Neural cell (in vitro differentiated cells): Measurements from ENCODE around the gene TIMM9. TPM values are rescaled to one million over a fixed set of nuclear protein-coding genes. Genes with fewer than 3 reads are reported as not detected.

Experiments
- H2AFZ ChIP-seq: fragments of 200-600, 300-800 bp; sonication (generic), shearing (Covaris generic); 2 replicates; pipeline ENCODE4 v1.6.0; 2014; ENCODE audit warnings: low read depth, mild to moderate bottlenecking, antibody characterized with exemption, low read length, moderate library complexity
- H3F3A ChIP-seq: fragments of 200-600 bp; shearing (Covaris generic); 2 replicates; pipeline ENCODE4 v1.6.1; 2016; ENCODE audit warnings: mild to moderate bottlenecking, moderate library complexity, mixed read lengths, antibody characterized with exemption, low read length; ENCODE audit not compliant: insufficient read depth, poor library complexity, severe bottlenecking
- H3K27ac ChIP-seq: fragments of 200-600, 300-800 bp; sonication (generic), shearing (Covaris generic); 2 replicates; pipeline ENCODE4 v1.5.1; 2014; ENCODE audit warnings: mild to moderate bottlenecking, low read length, moderate library complexity
- H3K27me3 ChIP-seq: fragments of 300-800, 200-600 bp; sonication (generic), shearing (Covaris generic); 2 replicates; pipeline ENCODE4 v1.6.0; 2014; ENCODE audit warnings: mild to moderate bottlenecking, low read depth, low read length, moderate library complexity; ENCODE audit not compliant: insufficient read depth
- H3K36me3 ChIP-seq: fragments of 300-800, 200-600 bp; sonication (generic), shearing (Covaris generic); 2 replicates; pipeline ENCODE4 v1.5.1; 2014; ENCODE audit warnings: mild to moderate bottlenecking, antibody characterized with exemption, low read length, moderate library complexity; ENCODE audit not compliant: insufficient read depth
- H3K4me2 ChIP-seq: fragments of 300-800, 200-600 bp; sonication (generic), shearing (Covaris generic); 2 replicates; pipeline ENCODE4 v1.6.0; 2014; ENCODE audit warnings: mild to moderate bottlenecking, low read length
- H3K4me3 ChIP-seq: fragments of 300-800, 200-600 bp; sonication (generic), shearing (Covaris generic); 2 replicates; pipeline ENCODE4 v1.5.1; 2014; ENCODE audit warnings: mild to moderate bottlenecking, low read length, moderate library complexity
- H3K79me2 ChIP-seq: fragments of 200-600 bp; shearing (Covaris generic); replicated peaks from 2 replicates; pipeline ENCODE4 v1.6.0; 2014; ENCODE audit warnings: mild to moderate bottlenecking, low read length, moderate library complexity; ENCODE audit not compliant: insufficient read depth
- H3K9ac ChIP-seq: fragments of 300-800, 200-600 bp; sonication (generic), shearing (Covaris generic); 2 replicates; pipeline ENCODE4 v1.6.1; 2016; ENCODE audit warnings: mild to moderate bottlenecking, low read length, mixed read lengths
- H3K9me2 ChIP-seq: fragments of 200-600 bp; shearing (Covaris generic); 2 replicates; pipeline ENCODE4 v1.6.1; 2016; ENCODE audit warnings: mild to moderate bottlenecking, low read length, mixed read lengths; ENCODE audit not compliant: insufficient read depth
- H3K9me3 ChIP-seq: fragments of 200-600, 300-800 bp; sonication (generic), shearing (Covaris generic); 2 replicates; pipeline ENCODE4 v1.6.1; 2016; ENCODE audit warnings: mild to moderate bottlenecking, mixed run types, low read length, moderate library complexity, mixed read lengths
- H4K20me1 ChIP-seq: fragments of 200-600 bp; shearing (Covaris generic); 2 replicates; pipeline ENCODE4 v1.6.1; 2016; ENCODE audit warnings: mild to moderate bottlenecking, mixed run types; ENCODE audit not compliant: insufficient read depth
- CTCF ChIP-seq: fragments of 450-650 bp; IDR thresholded peaks from 2 replicates; pipeline ENCODE4 v1.5.1; 2014; ENCODE audit warnings: antibody characterized with exemption, mild to moderate bottlenecking, moderate library complexity; ENCODE audit not compliant: poor library complexity, severe bottlenecking
- EP300 ChIP-seq: fragments of 450-650 bp; conservative IDR thresholded peaks from 2 replicates; pipeline ENCODE4 v1.6.1; 2014; ENCODE audit warnings: antibody characterized with exemption, mild to moderate bottlenecking, moderate library complexity; ENCODE audit not compliant: poor library complexity, severe bottlenecking
- EZH2 ChIP-seq: fragments of 200-600, 300-800 bp; shearing (Covaris generic), sonication (generic); IDR thresholded peaks from 2 replicates; pipeline ENCODE4 v1.6.1; 2014; ENCODE audit warnings: antibody characterized with exemption, low read length, borderline replicate concordance, mild to moderate bottlenecking; ENCODE audit not compliant: insufficient read depth, poor library complexity, severe bottlenecking
- MXI1 ChIP-seq: fragments of 450-650 bp; conservative IDR thresholded peaks from 2 replicates; pipeline ENCODE4 v1.6.1; 2014; ENCODE audit warnings: antibody characterized with exemption, mild to moderate bottlenecking; ENCODE audit not compliant: poor library complexity, severe bottlenecking
- POLR2AphosphoS5 ChIP-seq: IDR thresholded peaks from 2 replicates; pipeline ENCODE4 v1.6.1; 2012
- RAD21 ChIP-seq: fragments of 450-650 bp; conservative IDR thresholded peaks from 2 replicates; pipeline ENCODE4 v1.6.1; 2014; ENCODE audit warnings: antibody characterized with exemption, mild to moderate bottlenecking, moderate library complexity
- REST ChIP-seq: IDR thresholded peaks from 2 replicates; pipeline ENCODE4 v1.6.1; 2012; ENCODE audit warnings: borderline replicate concordance
- SMC3 ChIP-seq: fragments of 450-650 bp; conservative IDR thresholded peaks from 2 replicates; pipeline ENCODE4 v1.6.1; 2014; ENCODE audit warnings: antibody characterized with exemption, mild to moderate bottlenecking, moderate library complexity; ENCODE audit not compliant: poor library complexity
- TAF1 ChIP-seq: IDR thresholded peaks from 2 replicates; pipeline ENCODE4 v1.6.1; 2012; ENCODE audit warnings: low read depth
- polyA plus RNA-seq: library from polyadenylated mRNA; depleted of rRNA; stranded (reverse); fragments of >200 nt; gene quantifications from 2 replicates; pipeline ENCODE4 v1.2.3, GENCODE V29; 2014

TIMM9 gene
- polyA plus RNA-seq, 1 donor from 2014 or later, result 51.1 TPM

GRCh38 chr14:58455593-58456265 lies 28.4 kb upstream of the TIMM9 start:
- no peak overlapping the region for H3K4me3 ChIP-seq
- no peak overlapping the region for H3K4me2 ChIP-seq
- no peaks in the 10 kb centered on the region for H3K27me3 ChIP-seq
- no peaks in the 10 kb centered on the region for H3K9me2 ChIP-seq
- H3K27ac ChIP-seq, result no peak overlapping the region
- H3F3A ChIP-seq, result no peaks in the 10 kb centered on the region
- H4K20me1 ChIP-seq, result no peaks in the 10 kb centered on the region
- H2AFZ ChIP-seq, result no peak overlapping the region
- no peaks in the 10 kb centered on the region for H3K9me3 ChIP-seq
- no peaks in the 10 kb centered on the region for H3K79me2 ChIP-seq
- TF ChIP-seq CTCF (no peak), POLR2AphosphoS5 (no peak), EP300 (no peak), RAD21 (no peak), MXI1 (no peak), SMC3 (no peak), REST (no peak), EZH2 (no peak), TAF1 (no peak)
- no peak overlapping the region for H3K9ac ChIP-seq
- no peaks in the 10 kb centered on the region for H3K36me3 ChIP-seq

- H2AFZ ChIP-seq, result no peak overlapping the region
Observed at GRCh38 chr14:58444627-58445026, 17.3 kb upstream of the TIMM9 start.

More at GRCh38 chr14:58444627-58445026, 17.3 kb upstream of the TIMM9 start:
- Histone ChIP-seq H3K27ac (no peak overlapping the region), H3K4me2 (no peak overlapping the region), H3K79me2 (no peaks in the 10 kb centered on the region), H3F3A (no peaks in the 10 kb centered on the region), H3K36me3 (no peaks in the 10 kb centered on the region), H3K9me2 (no peaks in the 10 kb centered on the region), H3K27me3 (no peaks in the 10 kb centered on the region), H4K20me1 (no peaks in the 10 kb centered on the region), H3K4me3 (no peak overlapping the region), H3K9ac (no peak overlapping the region), H3K9me3 (no peaks in the 10 kb centered on the region)
- TF ChIP-seq SMC3 (no peak), TAF1 (no peak), REST (no peak), CTCF (no peak), EZH2 (no peak), MXI1 (no peak), EP300 (no peak), RAD21 (no peak), POLR2AphosphoS5 (no peak)
